Uterus (tissue), 2 donors: ENCODE measurements around the gene SGF29.
"Not testable (repeated sequence)": the region's sequence is repeated elsewhere in the genome, so short reads cannot be mapped to it uniquely, and the experiment has no call there.

Experiments
- CTCF ChIP-seq, 4 experiments: fragments of 200-600 bp in 2 of 4; fragments of 450-650 bp in 2 of 4; sonication (generic) in 2 of 4; IDR thresholded peaks; one replicate each; pipeline ENCODE4 v1.5.1; 2016 to 2019; ENCODE audit warnings: antibody characterized with exemption in 4 of 4, mild to moderate bottlenecking in 2 of 4, moderate library complexity in 1 of 4
- POLR2A ChIP-seq, 2 donors: fragments of 450-650 bp; IDR thresholded peaks; one replicate each; pipeline ENCODE4 v1.6.1; 2016; ENCODE audit warnings: antibody characterized with exemption in 2 of 2, mild to moderate bottlenecking in 1 of 2, moderate library complexity in 1 of 2

- TF ChIP-seq CTCF, POLR2A (IDR thresholded peaks at IDR 0.05): not testable (repeated sequence)
These were observed 47.2 kb downstream of the SGF29 start for GRCh38 chr16:28600965-28601364.
